Measurements from ENCODE around the gene TMEM270.

GRCh38 chr7:73828972-73829371 is 32.0 kb upstream of the TMEM270 start:
- TF ChIP-seq POLR2A (IDR thresholded peaks at IDR 0.05) (no peak), CTCF (IDR thresholded peaks at IDR 0.05) (no peak), EP300 (IDR thresholded peaks at IDR 0.05) (no peak)

Data from gastroesophageal sphincter (tissue), 3 donors.